ENCODE results near the gene DYRK4. TPM values are rescaled to one million over a fixed set of nuclear protein-coding genes. Genes with fewer than 3 reads are reported as not detected.

The DYRK4 gene
- total and polyA plus RNA-seq, 2 of the 13 experiments (the other 11 are each of a cell fraction or from before 2014, with no cell fraction given): 29.4 to 40.2 TPM

DNA sequence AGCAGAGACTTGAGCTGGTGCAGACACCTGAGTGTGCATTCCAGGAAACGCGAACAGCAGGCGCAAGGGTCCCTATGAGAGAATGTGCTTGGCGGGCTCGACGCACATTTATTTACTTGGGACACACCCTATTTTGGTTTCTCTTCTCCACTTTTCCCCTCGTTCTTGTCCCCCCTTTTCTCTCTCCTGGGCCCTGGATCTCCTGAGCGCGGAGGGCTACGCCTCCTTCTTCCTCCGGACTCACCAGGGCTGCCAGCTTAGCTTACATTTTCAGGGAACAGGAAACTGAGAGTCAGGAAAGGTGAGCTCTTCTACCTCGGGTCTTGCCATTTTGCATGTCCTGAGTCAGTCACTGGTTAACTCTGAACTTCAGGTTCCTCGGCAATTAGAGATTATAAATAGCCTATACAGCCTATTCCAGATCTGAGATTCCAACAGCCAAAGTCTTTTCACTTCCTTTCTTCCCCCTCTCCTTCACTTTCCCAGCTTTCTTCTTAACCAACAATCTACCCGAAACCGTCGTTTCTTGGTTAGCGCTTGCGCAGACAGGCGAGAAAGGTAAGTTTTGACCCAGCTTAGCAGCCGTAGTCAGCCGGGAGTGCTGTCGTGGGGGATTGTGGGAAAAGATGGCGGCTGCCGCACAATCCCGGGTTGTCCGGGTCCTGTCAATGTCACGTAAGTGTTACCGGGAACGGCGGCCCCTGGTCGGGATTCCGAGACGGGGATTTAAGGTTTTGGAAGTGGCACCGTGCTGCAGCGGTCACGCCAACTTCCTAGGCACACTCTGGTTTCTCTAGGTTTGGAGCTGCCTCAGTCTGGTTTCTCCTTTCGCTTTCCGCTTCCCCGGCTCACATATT, 86.7 kb downstream of the DYRK4 start, which contains the start of the genes AKAP3 and NDUFA9 (continued):
- 0 out of 2 replicates have a peak, but pooled peaks have one; percentile 39 for TF ChIP-seq KLF6 (CRISPR knock-in tag; IDR thresholded peaks at IDR 0.05)
- TF ChIP-seq ZNF20 (CRISPR knock-in tag; IDR thresholded peaks at IDR 0.05): no peak
- TF ChIP-seq, protein P1, sequence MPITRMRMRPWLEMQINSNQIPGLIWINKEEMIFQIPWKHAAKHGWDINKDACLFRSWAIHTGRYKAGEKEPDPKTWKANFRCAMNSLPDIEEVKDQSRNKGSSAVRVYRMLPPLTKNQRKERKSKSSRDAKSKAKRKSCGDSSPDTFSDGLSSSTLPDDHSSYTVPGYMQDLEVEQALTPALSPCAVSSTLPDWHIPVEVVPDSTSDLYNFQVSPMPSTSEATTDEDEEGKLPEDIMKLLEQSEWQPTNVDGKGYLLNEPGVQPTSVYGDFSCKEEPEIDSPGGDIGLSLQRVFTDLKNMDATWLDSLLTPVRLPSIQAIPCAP (CRISPR knock-in tag; IDR thresholded peaks at IDR 0.05; ENCODE audit: low read depth): 0 out of 2 replicates have a peak, but pooled peaks have one; percentile 49
- TF ChIP-seq GATAD2A (CRISPR knock-in tag; IDR thresholded peaks at IDR 0.05): no peak
- TF ChIP-seq ZNF614 (CRISPR knock-in tag; IDR thresholded peaks at IDR 0.05; ENCODE audit: borderline replicate concordance): no peak
- peak; percentile 80 for TF ChIP-seq POGZ (CRISPR knock-in tag; IDR thresholded peaks at IDR 0.05)
- TF ChIP-seq RARA (CRISPR knock-in tag; IDR thresholded peaks at IDR 0.05): no peak
- TF ChIP-seq, protein P2, sequence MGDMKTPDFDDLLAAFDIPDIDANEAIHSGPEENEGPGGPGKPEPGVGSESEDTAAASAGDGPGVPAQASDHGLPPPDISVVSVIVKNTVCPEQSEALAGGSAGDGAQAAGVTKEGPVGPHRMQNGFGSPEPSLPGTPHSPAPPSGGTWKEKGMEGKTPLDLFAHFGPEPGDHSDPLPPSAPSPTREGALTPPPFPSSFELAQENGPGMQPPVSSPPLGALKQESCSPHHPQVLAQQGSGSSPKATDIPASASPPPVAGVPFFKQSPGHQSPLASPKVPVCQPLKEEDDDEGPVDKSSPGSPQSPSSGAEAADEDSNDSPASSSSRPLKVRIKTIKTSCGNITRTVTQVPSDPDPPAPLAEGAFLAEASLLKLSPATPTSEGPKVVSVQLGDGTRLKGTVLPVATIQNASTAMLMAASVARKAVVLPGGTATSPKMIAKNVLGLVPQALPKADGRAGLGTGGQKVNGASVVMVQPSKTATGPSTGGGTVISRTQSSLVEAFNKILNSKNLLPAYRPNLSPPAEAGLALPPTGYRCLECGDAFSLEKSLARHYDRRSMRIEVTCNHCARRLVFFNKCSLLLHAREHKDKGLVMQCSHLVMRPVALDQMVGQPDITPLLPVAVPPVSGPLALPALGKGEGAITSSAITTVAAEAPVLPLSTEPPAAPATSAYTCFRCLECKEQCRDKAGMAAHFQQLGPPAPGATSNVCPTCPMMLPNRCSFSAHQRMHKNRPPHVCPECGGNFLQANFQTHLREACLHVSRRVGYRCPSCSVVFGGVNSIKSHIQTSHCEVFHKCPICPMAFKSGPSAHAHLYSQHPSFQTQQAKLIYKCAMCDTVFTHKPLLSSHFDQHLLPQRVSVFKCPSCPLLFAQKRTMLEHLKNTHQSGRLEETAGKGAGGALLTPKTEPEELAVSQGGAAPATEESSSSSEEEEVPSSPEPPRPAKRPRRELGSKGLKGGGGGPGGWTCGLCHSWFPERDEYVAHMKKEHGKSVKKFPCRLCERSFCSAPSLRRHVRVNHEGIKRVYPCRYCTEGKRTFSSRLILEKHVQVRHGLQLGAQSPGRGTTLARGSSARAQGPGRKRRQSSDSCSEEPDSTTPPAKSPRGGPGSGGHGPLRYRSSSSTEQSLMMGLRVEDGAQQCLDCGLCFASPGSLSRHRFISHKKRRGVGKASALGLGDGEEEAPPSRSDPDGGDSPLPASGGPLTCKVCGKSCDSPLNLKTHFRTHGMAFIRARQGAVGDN (CRISPR knock-in tag; IDR thresholded peaks at IDR 0.05): peak; percentile 72
- no peak for TF ChIP-seq MIXL1 (CRISPR knock-in tag; IDR thresholded peaks at IDR 0.05)
- TF ChIP-seq, protein P3, sequence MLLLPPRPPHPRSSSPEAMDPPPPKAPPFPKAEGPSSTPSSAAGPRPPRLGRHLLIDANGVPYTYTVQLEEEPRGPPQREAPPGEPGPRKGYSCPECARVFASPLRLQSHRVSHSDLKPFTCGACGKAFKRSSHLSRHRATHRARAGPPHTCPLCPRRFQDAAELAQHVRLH (CRISPR knock-in tag; IDR thresholded peaks at IDR 0.05; ENCODE audit: borderline replicate concordance, low read depth): peak; percentile 35; the same call in 1 of the 2 replicates
- no peak for TF ChIP-seq ZNF33A (CRISPR knock-in tag; IDR thresholded peaks at IDR 0.05; ENCODE audit: borderline replicate concordance)
- TF ChIP-seq ZNF558 (CRISPR knock-in tag; IDR thresholded peaks at IDR 0.05; ENCODE audit: borderline replicate concordance): no peak
- TF ChIP-seq, protein P4, sequence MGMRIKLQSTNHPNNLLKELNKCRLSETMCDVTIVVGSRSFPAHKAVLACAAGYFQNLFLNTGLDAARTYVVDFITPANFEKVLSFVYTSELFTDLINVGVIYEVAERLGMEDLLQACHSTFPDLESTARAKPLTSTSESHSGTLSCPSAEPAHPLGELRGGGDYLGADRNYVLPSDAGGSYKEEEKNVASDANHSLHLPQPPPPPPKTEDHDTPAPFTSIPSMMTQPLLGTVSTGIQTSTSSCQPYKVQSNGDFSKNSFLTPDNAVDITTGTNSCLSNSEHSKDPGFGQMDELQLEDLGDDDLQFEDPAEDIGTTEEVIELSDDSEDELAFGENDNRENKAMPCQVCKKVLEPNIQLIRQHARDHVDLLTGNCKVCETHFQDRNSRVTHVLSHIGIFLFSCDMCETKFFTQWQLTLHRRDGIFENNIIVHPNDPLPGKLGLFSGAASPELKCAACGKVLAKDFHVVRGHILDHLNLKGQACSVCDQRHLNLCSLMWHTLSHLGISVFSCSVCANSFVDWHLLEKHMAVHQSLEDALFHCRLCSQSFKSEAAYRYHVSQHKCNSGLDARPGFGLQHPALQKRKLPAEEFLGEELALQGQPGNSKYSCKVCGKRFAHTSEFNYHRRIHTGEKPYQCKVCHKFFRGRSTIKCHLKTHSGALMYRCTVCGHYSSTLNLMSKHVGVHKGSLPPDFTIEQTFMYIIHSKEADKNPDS (CRISPR knock-in tag; IDR thresholded peaks at IDR 0.05): no peak
- peak; percentile 23; the same call in 1 of the 2 replicates for TF ChIP-seq ZMYM3 (CRISPR knock-in tag; IDR thresholded peaks at IDR 0.05)
- peak; percentile 28; the same call in 1 of the 2 replicates for TF ChIP-seq ZNF652 (CRISPR knock-in tag; IDR thresholded peaks at IDR 0.05; ENCODE audit: borderline replicate concordance, low read depth)
- TF ChIP-seq, protein P5, sequence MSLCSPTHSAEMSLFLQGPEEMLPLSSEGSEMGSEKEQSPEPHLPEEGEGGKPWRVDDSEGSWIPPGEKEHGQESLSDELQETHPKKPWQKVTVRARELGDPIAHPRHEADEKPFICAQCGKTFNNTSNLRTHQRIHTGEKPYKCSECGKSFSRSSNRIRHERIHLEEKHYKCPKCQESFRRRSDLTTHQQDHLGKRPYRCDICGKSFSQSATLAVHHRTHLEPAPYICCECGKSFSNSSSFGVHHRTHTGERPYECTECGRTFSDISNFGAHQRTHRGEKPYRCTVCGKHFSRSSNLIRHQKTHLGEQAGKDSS (CRISPR knock-in tag; IDR thresholded peaks at IDR 0.05; ENCODE audit: borderline replicate concordance, low read depth): 0 out of 2 replicates have a peak, but pooled peaks have one; percentile 21
- TF ChIP-seq SIN3B (IDR thresholded peaks at IDR 0.05; ENCODE audit: low read length): peak; percentile 82
- peak; percentile 37; the same call in 1 of the 2 replicates for TF ChIP-seq SALL2 (CRISPR knock-in tag; IDR thresholded peaks at IDR 0.05)
- TF ChIP-seq PCBP2 (optimal IDR thresholded peaks at IDR 0.05; ENCODE audit: low read depth, low read length, poor library complexity, severe bottlenecking): no peak
- no peak for TF ChIP-seq ZNF292 (CRISPR knock-in tag; IDR thresholded peaks at IDR 0.05; ENCODE audit: borderline replicate concordance, low read depth)
- TF ChIP-seq ZNF232 (CRISPR knock-in tag; IDR thresholded peaks at IDR 0.05; ENCODE audit: borderline replicate concordance): no peak; the same call in 1 of the 2 replicates
